Fibroblast of mammary gland (primary cell): ENCODE data around the gene JAM2.

Experiments
- DNase-seq: peaks from one replicate; pipeline ENCODE4 v3.0.0-alpha.2; 2010; ENCODE audit warnings: low read depth
- H3K4me3 ChIP-seq: 2 replicates; pipeline ENCODE4 v1.5.1; 2011; ENCODE audit warnings: low read depth, mild to moderate bottlenecking, low read length, moderate library complexity; ENCODE audit not compliant: control insufficient read depth
- TF ChIP-seq, protein P1 (sequence below): conservative IDR thresholded peaks from 2 replicates; pipeline ENCODE4 v1.5.1; 2011; ENCODE audit warnings: low read depth, low read length, inconsistent platforms; ENCODE audit not compliant: control insufficient read depth, insufficient read depth

The JAM2 gene

DNA sequence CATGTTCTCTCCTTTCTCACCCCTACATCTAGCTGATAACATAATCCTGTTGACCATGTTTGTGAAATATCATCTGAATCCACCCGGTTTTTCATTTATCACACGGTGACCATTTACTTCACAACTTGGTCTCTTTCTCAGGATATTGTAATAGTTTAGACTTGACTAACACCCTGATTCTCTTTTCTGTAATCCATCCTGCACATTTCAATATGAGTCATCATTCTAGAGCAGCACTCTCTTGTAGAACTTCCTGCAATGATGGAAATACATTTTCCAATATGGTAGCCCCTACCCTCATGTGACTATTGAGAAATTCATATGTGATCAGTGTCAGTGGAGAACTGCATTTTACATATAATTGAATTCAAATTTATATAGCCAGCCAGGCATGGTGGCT is 2.3 kb upstream of the JAM2 start:
- peak; percentile 23 for DNase-seq
- H3K4me3 ChIP-seq, result no peak overlapping the region
- TF ChIP-seq, protein P1, sequence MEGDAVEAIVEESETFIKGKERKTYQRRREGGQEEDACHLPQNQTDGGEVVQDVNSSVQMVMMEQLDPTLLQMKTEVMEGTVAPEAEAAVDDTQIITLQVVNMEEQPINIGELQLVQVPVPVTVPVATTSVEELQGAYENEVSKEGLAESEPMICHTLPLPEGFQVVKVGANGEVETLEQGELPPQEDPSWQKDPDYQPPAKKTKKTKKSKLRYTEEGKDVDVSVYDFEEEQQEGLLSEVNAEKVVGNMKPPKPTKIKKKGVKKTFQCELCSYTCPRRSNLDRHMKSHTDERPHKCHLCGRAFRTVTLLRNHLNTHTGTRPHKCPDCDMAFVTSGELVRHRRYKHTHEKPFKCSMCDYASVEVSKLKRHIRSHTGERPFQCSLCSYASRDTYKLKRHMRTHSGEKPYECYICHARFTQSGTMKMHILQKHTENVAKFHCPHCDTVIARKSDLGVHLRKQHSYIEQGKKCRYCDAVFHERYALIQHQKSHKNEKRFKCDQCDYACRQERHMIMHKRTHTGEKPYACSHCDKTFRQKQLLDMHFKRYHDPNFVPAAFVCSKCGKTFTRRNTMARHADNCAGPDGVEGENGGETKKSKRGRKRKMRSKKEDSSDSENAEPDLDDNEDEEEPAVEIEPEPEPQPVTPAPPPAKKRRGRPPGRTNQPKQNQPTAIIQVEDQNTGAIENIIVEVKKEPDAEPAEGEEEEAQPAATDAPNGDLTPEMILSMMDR, result no peak

DNA sequence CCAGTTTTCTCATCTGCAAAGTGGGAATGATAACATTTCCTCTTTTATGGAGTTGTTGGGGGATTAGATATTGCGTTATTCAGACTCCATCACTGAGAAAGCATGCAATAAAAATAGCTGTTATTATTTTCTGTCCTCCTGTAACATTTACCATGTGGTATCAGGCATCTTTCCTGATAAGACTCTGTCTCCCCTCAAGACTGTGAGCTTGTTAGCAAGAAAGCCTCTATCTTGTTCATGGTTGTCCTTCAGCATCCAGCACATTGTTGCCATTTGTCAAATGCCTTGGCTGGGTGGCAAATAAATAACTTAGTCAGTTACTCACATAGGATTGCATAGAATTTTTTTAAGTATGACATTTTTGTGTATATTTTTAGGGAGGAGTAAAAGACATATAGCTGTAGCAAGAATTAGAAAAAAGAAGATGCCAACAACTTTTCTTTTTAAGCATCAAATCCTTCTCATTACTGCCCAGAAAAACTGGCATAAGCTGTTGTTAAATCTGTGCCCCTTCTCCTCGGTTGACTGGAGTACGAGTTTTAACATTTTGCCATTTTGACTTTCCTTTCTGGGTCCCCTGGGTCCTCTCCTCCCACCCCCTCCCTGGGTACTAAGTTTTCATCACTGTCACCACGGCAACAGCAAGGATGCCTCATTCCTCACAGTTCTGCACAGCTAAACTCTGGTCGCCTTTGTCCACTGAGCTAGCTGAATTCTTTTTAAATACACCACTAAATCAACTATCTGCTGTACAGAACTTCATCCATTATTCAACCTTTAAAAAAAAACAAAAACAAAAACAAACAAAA is 1.0 kb upstream of the JAM2 start:
- no peak overlapping the region for H3K4me3 ChIP-seq
- TF ChIP-seq, protein P1, result no peak
- DNase-seq, result no peak

DNA sequence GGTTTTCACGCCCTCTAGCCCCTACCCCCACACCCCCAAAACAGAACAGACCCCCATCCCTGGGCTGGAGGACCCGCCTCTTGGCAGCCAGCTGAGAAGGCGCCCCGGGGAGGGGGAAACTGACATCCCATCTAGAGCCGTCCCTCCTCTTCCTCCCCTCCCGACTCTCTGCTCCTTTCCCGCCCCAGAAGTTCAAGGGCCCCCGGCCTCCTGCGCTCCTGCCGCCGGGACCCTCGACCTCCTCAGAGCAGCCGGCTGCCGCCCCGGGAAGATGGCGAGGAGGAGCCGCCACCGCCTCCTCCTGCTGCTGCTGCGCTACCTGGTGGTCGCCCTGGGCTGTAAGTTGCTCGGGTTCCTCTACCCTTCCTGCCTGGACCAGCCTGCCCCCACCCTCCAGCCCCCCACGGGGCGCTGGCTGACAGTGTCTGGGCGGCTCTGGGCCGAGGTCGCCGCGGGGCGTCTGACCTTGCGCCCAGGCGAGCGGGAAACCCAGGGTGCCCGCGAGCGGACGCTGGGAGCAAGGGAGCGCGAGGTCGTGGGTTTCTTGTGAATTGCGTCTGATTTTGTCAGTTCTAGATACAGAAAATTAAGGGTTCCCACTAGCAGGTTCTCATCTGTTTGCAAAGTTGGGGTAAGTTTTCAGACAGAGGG is 618 bp downstream of the JAM2 start:
- DNase-seq, result no peak
- H3K4me3 ChIP-seq, result peak overlapping the region; percentile 57
- TF ChIP-seq, protein P1, result no peak

DNA sequence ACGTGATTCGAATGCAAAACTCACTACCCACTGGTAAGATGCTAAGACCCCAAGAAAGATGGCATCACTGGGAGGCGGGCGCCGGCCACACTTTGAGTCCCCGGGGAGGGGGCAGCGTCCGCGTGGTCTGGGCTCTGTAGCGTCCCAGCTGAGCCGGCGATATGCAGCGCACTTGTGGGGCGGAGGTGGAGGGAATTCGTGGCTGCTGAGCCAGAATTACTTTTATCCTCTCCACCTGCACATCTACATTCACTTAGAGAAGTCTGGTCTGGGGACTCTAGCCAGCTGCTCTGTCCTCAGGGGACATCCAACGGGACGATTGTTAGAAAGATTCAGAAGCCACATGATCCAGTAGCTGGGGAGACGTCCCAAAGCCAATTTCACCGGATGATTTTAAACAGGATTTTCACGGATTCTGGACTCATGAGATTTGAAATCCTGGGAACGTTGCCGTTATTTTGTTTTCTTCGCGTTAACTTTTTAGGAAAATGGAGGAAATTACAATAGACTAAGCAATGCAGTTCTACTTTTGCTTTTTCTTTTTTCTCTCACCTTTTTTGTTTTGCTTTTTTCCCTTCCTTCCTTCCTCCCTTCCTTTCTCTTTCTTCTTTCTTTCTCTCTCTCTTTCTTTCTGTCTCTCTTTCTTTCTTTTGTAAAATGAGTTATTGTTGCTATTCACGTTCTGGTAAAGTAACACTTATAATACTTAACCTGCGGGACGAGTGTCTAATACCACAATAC is 1.3 kb downstream of the JAM2 start:
- H3K4me3 ChIP-seq, result peak overlapping the region; percentile 57
- DNase-seq, result no peak
- TF ChIP-seq, protein P1, result no peak

DNA sequence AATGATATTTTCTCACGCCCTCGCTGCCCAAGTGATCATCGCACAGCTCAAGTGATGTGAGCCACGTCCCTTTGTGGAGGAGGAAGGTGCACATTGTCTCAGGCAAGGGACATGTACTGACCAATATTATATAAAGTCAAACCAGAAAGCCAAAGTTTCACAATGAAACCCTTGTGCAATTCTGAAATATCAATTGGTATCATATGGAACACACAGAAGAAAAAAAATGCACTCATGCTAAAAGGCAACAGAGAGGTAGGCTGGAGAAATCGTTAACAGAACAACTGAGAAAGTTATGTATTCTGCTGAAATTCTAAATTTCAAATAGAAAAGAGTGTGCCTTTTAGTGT is 1.9 kb downstream of the JAM2 start:
- no peak for DNase-seq
- H3K4me3 ChIP-seq, result no peak overlapping the region
- TF ChIP-seq, protein P1, result no peak

DNA sequence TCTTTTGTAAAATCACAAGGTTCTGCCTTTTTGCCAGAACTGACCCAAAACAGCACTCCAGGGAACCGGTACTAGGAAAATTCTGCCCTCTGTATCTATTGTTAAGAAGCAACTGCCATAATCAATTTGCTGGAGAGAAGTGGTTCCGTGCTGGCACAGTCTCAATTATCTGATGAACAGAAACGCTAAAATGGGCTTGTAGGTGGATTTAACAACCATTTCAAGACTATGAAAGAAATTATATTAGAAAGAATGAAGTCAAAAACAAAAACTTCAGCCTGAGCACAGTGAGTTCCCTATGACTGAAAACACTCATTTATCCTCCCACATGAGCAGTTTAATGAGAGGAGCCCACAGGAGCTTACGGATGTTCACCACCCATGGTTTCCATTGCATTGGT is 4.4 kb downstream of the JAM2 start:
- DNase-seq, result no peak
- H3K4me3 ChIP-seq, result no peak overlapping the region
- TF ChIP-seq, protein P1, result no peak
